HG02588 (cell line): ENCODE data around the gene ENPP7.

ENCODE experiments used
- ATAC-seq: cut with Tn5 transposase; IDR thresholded peaks from one replicate; pipeline ENCODE4 v1.9.1; 2021; ENCODE audit warnings: mild to moderate bottlenecking, moderate library complexity; ENCODE audit not compliant: unreplicated experiment

The ENPP7 gene

GRCh38 chr17:79702550-79703236 is 28.1 kb upstream of the ENPP7 start:
- ATAC-seq = no peak

- no peak for ATAC-seq
These were observed 26.1 kb upstream of the ENPP7 start for GRCh38 chr17:79704691-79705090.

- ATAC-seq = no peak
These were observed 25.1 kb upstream of the ENPP7 start for GRCh38 chr17:79705674-79706073.

GRCh38 chr17:79706931-79707850 is 23.6 kb upstream of the ENPP7 start:
- no peak for ATAC-seq

- no peak for ATAC-seq
These were observed 22.5 kb upstream of the ENPP7 start for GRCh38 chr17:79707931-79708891.

GRCh38 chr17:79711715-79712305 is 18.9 kb upstream of the ENPP7 start:
- no peak for ATAC-seq

- ATAC-seq = no peak
These were observed 17.4 kb upstream of the ENPP7 start for GRCh38 chr17:79713391-79713790.

GRCh38 chr17:79714176-79715097 is 16.3 kb upstream of the ENPP7 start:
- no peak for ATAC-seq

GRCh38 chr17:79715098-79715942 is 15.4 kb upstream of the ENPP7 start:
- no peak for ATAC-seq

GRCh38 chr17:79715943-79716797 is 14.6 kb upstream of the ENPP7 start:
- no peak for ATAC-seq

GRCh38 chr17:79720705-79721292 is 9.9 kb upstream of the ENPP7 start:
- no peak for ATAC-seq

GRCh38 chr17:79721993-79722671 is 8.6 kb upstream of the ENPP7 start:
- ATAC-seq = no peak

GRCh38 chr17:79722787-79723186 is 8.0 kb upstream of the ENPP7 start:
- no peak for ATAC-seq

- ATAC-seq = no peak
These were observed 2.4 kb upstream of the ENPP7 start for GRCh38 chr17:79728169-79728907.

- no peak for ATAC-seq
These were observed 1.8 kb upstream of the ENPP7 start for GRCh38 chr17:79728908-79729471.

GRCh38 chr17:79729761-79730160 is 982 bp upstream of the ENPP7 start:
- no peak for ATAC-seq
